Right renal pelvis (tissue), 4 donors: ENCODE results near the gene PARVA. TPM values are rescaled to one million over a fixed set of nuclear protein-coding genes. Genes with fewer than 3 reads are reported as not detected.

Source experiments
- DNase-seq, 4 donors: peaks; one replicate each; pipeline ENCODE4 v3.0.0-alpha.2; 2013; ENCODE audit warnings: low read depth in 4 of 4, low spot score in 3 of 4, missing footprints in 1 of 4
- polyA plus RNA-seq, 4 donors: library from polyadenylated mRNA; unstranded; fragments of 120-200 nt; gene quantifications; one replicate each; pipeline ENCODE4 v1.2.1, GENCODE V29; 2013; ENCODE audit not compliant: insufficient read length in 4 of 4

The PARVA gene
- polyA plus RNA-seq, 4 donors, result 106 to 126 (median 121) TPM

GRCh38 chr11:12542186-12542935 is 165.0 kb downstream of the PARVA start:
- no peak for DNase-seq

DNA sequence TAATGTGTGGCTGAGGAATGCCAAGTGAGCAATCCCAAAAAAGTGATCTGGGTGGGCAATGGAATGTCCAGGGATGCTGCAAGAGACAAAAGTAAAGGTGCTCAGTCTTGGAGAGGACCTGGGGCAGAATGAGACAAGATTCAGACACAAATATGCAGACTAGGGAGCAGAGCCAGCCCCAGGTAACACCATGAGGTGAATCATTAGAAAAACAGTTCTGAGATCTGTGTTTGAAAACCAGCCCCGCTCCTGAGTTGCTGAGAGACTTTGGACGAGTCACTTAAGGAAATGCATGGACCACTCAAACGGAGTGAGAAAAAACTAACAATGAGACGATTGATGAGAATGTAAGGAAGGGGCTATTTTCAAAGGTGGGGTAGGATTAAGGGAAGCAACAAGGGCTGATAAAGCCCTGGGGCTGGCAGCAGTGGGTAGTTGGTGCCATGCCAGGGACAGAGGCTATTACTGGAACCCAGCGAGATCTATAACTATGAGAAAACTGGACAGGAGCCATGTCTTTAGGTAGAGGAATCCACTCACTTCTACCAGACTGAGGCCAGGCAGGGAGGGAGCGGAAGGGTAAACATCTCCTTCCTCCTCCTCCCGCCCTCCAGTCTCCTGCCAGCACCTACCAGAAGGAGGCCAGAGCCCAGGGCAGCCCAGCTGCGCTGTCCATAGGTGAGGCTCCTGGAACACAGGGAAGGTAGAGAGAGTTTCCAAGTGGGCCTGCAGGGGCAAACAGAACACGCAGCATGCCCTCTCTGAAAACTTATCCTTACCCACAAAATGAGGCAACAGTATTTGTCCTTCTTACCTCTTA is 166.4 kb downstream of the PARVA start:
- DNase-seq, result no peak

GRCh38 chr11:12544986-12545775 is 167.8 kb downstream of the PARVA start:
- no peak for DNase-seq

GRCh38 chr11:12546122-12546521 is 168.8 kb downstream of the PARVA start:
- DNase-seq, result no peak

DNA sequence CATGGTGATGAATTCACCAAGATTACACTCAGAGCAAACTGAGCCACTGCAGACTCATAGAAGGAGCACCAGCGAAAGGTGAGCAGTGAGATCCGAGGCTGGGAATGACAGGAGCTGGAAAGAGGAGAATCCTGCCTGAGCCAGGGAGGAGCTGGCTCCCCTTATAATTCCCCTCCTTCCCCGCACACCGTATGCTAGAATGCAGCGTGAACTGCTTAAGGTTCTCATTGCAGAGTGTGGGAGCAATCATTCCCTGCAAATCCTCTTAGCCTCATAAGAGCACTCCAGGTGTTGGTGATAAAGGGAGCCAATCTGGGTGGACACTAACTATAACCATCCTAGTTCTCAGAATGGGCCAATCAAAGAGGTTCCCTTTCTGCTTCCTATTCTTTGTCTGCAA is 169.3 kb downstream of the PARVA start:
- DNase-seq, result no peak

DNA sequence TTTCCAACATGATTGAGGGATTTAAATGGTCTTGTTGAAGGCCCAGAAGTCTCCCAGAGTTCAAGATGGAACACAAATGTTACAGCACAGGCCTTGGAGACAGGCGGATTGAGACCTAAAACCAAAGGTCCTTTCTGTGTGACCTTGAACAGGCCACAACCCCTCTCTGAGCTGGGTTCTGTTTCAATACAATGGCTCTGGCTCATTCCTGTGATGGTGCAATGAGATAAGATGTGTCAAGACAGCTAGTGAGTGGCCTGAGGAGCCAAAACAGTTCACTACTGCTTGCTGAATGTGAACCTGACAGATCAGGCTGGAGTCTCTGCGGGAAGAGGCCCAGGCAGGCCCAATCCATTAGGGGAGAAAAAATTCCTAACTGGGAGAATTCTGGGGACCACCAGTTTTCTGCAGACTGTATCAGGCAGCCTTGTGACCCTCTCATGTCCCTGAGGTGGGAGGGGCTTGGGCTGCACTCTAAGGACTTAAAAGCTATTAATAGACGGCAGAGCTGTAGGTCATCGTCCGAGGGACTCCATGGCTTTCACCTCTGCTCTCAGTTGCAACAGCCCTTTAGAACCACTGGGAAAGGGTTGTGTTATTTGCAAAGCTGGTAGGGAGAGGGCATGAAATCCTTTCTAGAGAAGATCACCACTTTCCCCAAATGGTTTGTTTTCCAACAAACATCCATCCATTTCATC is 170.7 kb downstream of the PARVA start:
- DNase-seq, result no peak

DNA sequence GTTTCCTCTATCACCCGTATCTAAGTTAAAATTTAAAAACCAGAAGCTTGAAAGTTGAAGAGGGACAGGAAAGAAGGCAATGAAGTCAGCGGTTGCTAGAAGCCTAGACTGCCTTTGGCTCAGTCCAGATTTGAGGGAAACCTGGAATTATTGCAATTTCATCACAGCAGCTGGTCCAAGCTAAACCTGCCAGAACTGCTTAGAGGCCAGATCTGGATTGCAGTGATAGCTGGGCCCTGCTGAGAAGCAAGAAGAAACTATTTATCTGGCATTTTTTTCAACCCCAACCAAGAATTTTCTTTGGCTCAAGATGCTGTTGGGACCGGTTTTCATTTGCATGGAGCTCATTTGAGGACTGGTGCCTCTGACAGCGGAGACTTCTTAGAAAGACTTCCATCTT is 175.3 kb downstream of the PARVA start:
- peak in 1 of 4 donors; percentile 19 for DNase-seq

GRCh38 chr11:12554122-12554521 is 176.8 kb downstream of the PARVA start:
- no peak for DNase-seq

- DNase-seq, result no peak
These were observed 178.8 kb downstream of the PARVA start for GRCh38 chr11:12556155-12556554.

GRCh38 chr11:12556788-12557384 is 179.5 kb downstream of the PARVA start:
- peak; percentile 62 to 83 (median 70) for DNase-seq

GRCh38 chr11:12559011-12559410 is 181.6 kb downstream of the PARVA start:
- no peak for DNase-seq

DNA sequence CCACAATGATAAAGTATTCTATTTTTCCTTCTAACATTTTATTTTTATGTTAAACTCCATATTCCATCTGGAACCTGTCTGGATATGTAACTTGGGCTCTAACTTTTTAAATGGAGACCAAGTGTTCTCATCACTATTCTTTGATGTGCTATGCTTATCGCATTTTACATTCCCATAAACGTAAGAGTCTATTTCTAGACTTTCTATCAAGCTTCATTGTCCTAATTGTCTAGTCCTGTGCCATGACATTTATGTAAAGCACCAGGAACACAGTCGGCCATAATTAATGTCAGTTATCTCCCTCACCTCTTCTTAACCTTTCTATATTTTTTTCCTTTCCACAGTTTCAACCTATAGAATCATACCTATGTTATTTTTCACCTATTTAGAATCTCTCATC is 183.0 kb downstream of the PARVA start:
- no peak for DNase-seq

DNA sequence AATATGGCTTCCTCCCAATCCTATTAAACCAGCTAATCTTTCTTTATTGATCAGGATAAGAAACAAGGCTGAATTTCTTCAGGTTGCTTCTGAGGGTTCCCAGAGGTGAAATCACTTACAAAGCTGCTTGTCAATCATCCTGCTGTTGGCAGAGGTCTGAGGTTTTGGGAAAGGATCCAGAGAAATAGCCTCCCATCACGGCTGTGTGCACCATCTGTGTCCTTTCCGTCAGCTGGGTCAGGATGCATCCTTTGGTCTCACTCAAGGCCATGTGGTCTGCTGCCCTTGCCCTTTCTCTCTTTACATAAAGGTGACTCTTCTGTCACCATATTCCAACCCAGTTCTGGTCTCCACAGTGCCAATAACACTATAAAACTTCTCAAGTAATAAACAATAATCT is 183.5 kb downstream of the PARVA start:
- no peak for DNase-seq

DNA sequence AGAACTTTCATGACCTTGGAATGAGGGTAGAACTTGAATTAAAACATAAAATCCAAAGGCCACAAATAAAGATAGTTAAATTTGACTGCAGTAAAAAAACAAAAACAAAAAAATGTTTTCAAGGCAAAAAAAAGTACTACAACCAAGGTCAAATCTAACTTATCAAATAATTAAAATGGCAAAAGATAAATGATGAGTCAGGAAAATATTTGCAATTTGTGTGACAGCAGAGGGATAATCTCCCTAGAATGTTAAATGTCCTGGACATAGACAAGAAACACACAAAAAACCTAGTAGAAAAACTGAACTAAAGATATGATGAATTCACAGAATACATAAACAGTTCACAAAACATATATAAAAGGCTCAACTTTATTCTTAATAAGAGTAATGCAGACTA is 186.6 kb downstream of the PARVA start:
- no peak for DNase-seq

DNA sequence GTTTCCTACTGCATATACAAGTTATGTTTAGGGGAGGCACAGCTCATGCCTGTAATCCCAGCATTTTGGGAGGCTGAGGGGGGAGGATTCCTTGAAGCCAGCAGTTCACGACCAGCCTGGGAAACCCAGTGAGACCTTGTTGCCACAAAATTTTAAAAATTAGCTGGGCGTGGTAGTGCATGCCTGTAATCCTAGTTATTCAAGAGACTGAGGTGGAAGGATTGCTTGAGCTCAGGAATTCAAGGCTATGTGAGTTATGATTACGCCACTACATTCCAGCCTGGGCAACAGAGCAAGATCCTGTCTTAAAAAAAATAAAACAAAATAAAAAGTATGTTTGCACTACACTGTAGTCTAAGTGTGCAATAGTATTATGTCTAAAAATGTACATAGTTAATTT is 188.0 kb downstream of the PARVA start:
- no peak for DNase-seq

- no peak for DNase-seq
These were observed 190.5 kb downstream of the PARVA start for GRCh38 chr11:12567746-12568460.

- no peak for DNase-seq
These were observed 192.4 kb downstream of the PARVA start for GRCh38 chr11:12569499-12570425.

DNA sequence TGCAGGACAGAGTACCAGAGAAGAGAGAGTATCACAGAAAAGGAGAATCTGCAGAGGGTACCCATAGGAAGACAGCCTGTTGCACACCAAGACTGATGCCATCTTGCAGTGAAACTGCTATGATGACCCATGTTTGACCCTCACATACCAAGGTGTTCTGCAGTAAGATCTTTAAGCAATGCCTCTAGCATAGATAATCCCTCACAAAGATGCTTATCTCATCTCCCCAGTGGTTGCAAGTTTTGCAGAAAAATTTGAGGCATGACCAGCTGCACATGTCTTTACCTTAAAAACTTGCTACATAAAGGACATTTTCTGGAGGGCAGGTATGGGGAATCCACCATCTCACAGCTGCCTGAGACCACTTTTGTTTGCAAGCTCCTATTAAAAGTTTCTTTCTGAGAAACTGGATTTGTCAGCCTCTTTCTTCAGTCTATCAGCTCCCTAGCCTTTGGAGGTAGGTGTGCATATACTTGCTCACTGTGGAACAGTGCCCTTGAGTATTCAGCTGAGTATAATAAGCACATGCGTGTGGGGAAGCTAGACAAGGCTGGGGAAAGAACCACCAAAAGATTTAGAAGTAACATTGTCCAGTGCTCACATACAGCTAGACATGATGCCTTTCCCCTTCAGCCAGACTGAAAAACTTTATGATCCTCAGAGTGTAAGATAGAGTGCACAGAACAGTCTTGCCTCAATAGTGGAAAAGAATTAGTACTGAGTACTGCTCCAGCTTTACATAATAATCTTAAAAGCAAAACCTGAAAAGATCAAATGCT is 196.5 kb downstream of the PARVA start:
- no peak for DNase-seq
